H9 (cell line): ENCODE data around the gene CLIC1. TPM values are rescaled to one million over a fixed set of nuclear protein-coding genes. Genes with fewer than 3 reads are reported as not detected.

ENCODE experiments used
- DNase-seq: peaks from one replicate; pipeline ENCODE4 v3.0.0-alpha.2; 2017
- H2AFZ ChIP-seq: one replicate; pipeline ENCODE4 v1.6.1; 2013; ENCODE audit warnings: mild to moderate bottlenecking, low read length, control low read depth, moderate library complexity
- H2AK5ac ChIP-seq: 2 replicates; pipeline ENCODE4 v1.6.1; 2013; ENCODE audit warnings: low read length, control low read depth, mixed read lengths; ENCODE audit not compliant: insufficient read length
- H2BK120ac ChIP-seq: one replicate; pipeline ENCODE4 v1.6.1; 2013; ENCODE audit warnings: low read depth, mild to moderate bottlenecking, low read length, control low read depth, inconsistent platforms; ENCODE audit not compliant: poor library complexity, severe bottlenecking
- H2BK12ac ChIP-seq: 2 replicates; pipeline ENCODE4 v1.6.1; 2013; ENCODE audit warnings: low read length, control low read depth, mixed read lengths, low read depth; ENCODE audit not compliant: insufficient read length
- H2BK15ac ChIP-seq: 2 replicates; pipeline ENCODE4 v1.6.1; 2013; ENCODE audit warnings: low read depth, low read length, control low read depth
- H2BK20ac ChIP-seq: one replicate; pipeline ENCODE4 v1.6.1; 2013; ENCODE audit warnings: low read depth, mild to moderate bottlenecking, low read length, control low read depth, inconsistent platforms; ENCODE audit not compliant: poor library complexity, severe bottlenecking
- H2BK5ac ChIP-seq: 2 replicates; pipeline ENCODE4 v1.6.1; 2013; ENCODE audit warnings: low read length, control low read depth, mixed read lengths; ENCODE audit not compliant: insufficient read length
- H3K14ac ChIP-seq: 2 replicates; pipeline ENCODE4 v1.6.1; 2013; ENCODE audit warnings: low read length, control low read depth; ENCODE audit not compliant: insufficient read depth
- H3K18ac ChIP-seq: 2 replicates; pipeline ENCODE4 v1.6.1; 2013; ENCODE audit warnings: low read depth, mild to moderate bottlenecking, mixed read lengths, low read length, control low read depth; ENCODE audit not compliant: insufficient read length
- H3K23ac ChIP-seq: 2 replicates; pipeline ENCODE4 v1.6.1; 2013; ENCODE audit warnings: low read length, control low read depth, mixed read lengths, low read depth; ENCODE audit not compliant: insufficient read length
- H3K23me2 ChIP-seq: 2 replicates; pipeline ENCODE4 v1.6.1; 2013; ENCODE audit warnings: low read depth, mild to moderate bottlenecking, mixed read lengths, low read length, control low read depth; ENCODE audit not compliant: insufficient read length, poor library complexity, severe bottlenecking
- H3K27ac ChIP-seq: 2 replicates; pipeline ENCODE4 v1.5.1; 2013; ENCODE audit warnings: low read length, control low read depth, mixed read lengths, low read depth; ENCODE audit not compliant: insufficient read length
- H3K27me3 ChIP-seq: 2 replicates; pipeline ENCODE4 v1.6.1; 2013; ENCODE audit warnings: low read length, control low read depth, inconsistent platforms; ENCODE audit not compliant: insufficient read depth
- H3K4ac ChIP-seq: 2 replicates; pipeline ENCODE4 v1.6.1; 2013; ENCODE audit warnings: low read depth, mild to moderate bottlenecking, control low read depth, inconsistent platforms, low read length, moderate library complexity
- H3K4me1 ChIP-seq: 2 replicates; pipeline ENCODE4 v1.6.1; 2013; ENCODE audit warnings: low read length, control low read depth, inconsistent platforms; ENCODE audit not compliant: insufficient read depth
- H3K4me2 ChIP-seq: 2 replicates; pipeline ENCODE4 v1.6.1; 2013; ENCODE audit warnings: low read length, control low read depth, mixed read lengths; ENCODE audit not compliant: insufficient read length, insufficient read depth
- H3K56ac ChIP-seq: 2 replicates; pipeline ENCODE4 v1.6.1; 2013; ENCODE audit warnings: low read depth, mild to moderate bottlenecking, mixed read lengths, low read length, control low read depth; ENCODE audit not compliant: insufficient read length
- H3K79me1 ChIP-seq: 2 replicates; pipeline ENCODE4 v1.6.1; 2013; ENCODE audit warnings: low read depth, mild to moderate bottlenecking, moderate library complexity, low read length, control low read depth, inconsistent platforms; ENCODE audit not compliant: insufficient read depth, poor library complexity, severe bottlenecking
- H3K79me2 ChIP-seq: 2 replicates; pipeline ENCODE4 v1.6.1; 2013; ENCODE audit warnings: low read length, control low read depth, inconsistent platforms; ENCODE audit not compliant: insufficient read depth
- H3K9ac ChIP-seq: 2 replicates; pipeline ENCODE4 v1.6.1; 2013; ENCODE audit warnings: low read length, control low read depth, mixed read lengths; ENCODE audit not compliant: insufficient read length; ENCODE audit errors: extremely low read depth
- H3K9me3 ChIP-seq: one replicate; pipeline ENCODE4 v1.6.1; 2013; ENCODE audit warnings: low read depth, low read length, inconsistent platforms; ENCODE audit not compliant: control insufficient read depth
- H3T11ph ChIP-seq: one replicate; pipeline ENCODE4 v1.6.1; 2013; ENCODE audit warnings: mild to moderate bottlenecking, low read length, control low read depth, inconsistent platforms
- H4K20me1 ChIP-seq: one replicate; pipeline ENCODE4 v1.6.1; 2013; ENCODE audit not compliant: control insufficient read depth, insufficient read length, insufficient read depth
- H4K5ac ChIP-seq: 2 replicates; pipeline ENCODE4 v1.6.1; 2013; ENCODE audit warnings: low read depth, mild to moderate bottlenecking, mixed read lengths, low read length, control low read depth; ENCODE audit not compliant: insufficient read length
- H4K8ac ChIP-seq: replicated peaks from 2 replicates; pipeline ENCODE4 v1.6.1; 2013; ENCODE audit warnings: low read length, control low read depth, mixed read lengths, low read depth; ENCODE audit not compliant: insufficient read length
- H4K91ac ChIP-seq: 2 replicates; pipeline ENCODE4 v1.6.1; 2013; ENCODE audit warnings: low read depth, mild to moderate bottlenecking, moderate library complexity, mixed read lengths, low read length, control low read depth; ENCODE audit not compliant: insufficient read length
- H3K27ac Mint-ChIP-seq, 3 experiments: 2 replicates in 2 of 3; 3 replicates in 1 of 3; pipeline ENCODE4 v1.8.0; 2020 to 2021; ENCODE audit warnings: mixed read lengths in 3 of 3, mild to moderate bottlenecking in 1 of 3, moderate library complexity in 1 of 3
- H3K27me3 Mint-ChIP-seq: 2 replicates; pipeline ENCODE4 v1.8.0; 2021; ENCODE audit warnings: low read depth, mild to moderate bottlenecking, moderate library complexity, mixed read lengths
- H3K36me3 Mint-ChIP-seq, 3 experiments: 2 replicates in 2 of 3; 3 replicates in 1 of 3; pipeline ENCODE4 v1.8.0; 2020 to 2021; ENCODE audit warnings: low read depth in 3 of 3, mixed read lengths in 3 of 3; ENCODE audit not compliant: insufficient read depth in 1 of 3
- H3K4me1 Mint-ChIP-seq, 2 experiments: 2 replicates each; pipeline ENCODE4 v1.8.0; 2020; ENCODE audit warnings: mixed read lengths in 2 of 2
- H3K4me3 Mint-ChIP-seq, 2 experiments: 2 replicates in 1 of 2; 3 replicates in 1 of 2; pipeline ENCODE4 v1.8.0; 2020 to 2021; ENCODE audit warnings: mild to moderate bottlenecking in 2 of 2, mixed read lengths in 2 of 2, moderate library complexity in 1 of 2
- H3K9me3 Mint-ChIP-seq, 2 experiments: 2 replicates in 1 of 2; 3 replicates in 1 of 2; pipeline ENCODE4 v1.8.0; 2020; ENCODE audit warnings: mild to moderate bottlenecking in 2 of 2, mixed read lengths in 2 of 2, moderate library complexity in 1 of 2
- WGBS: extraction: QIAGEN DNeasy Blood & Tissue Kit; methylation state at CpG from one replicate; pipeline ENCODE4 v1.1.7; 2013; ENCODE audit warnings: missing lambda C conversion rate, low lambda C conversion rate, mixed read lengths; ENCODE audit not compliant: insufficient read length; ENCODE audit errors: extremely low coverage; 5-methylcytosine and 5-hydroxymethylcytosine counted together
- total RNA-seq: library from RNA; stranded (reverse); gene quantifications from 2 replicates; pipeline ENCODE4 v1.2.1, GENCODE V29; 2021
- TF ChIP-seq, protein P1 (sequence below): fragments of 200-600 bp; sonication (generic); conservative IDR thresholded peaks from 3 replicates; pipeline ENCODE4 v1.8.0; 2021; ENCODE audit warnings: antibody characterized with exemption, mild to moderate bottlenecking

The CLIC1 gene
- total RNA-seq, 1 experiment from 2014 or later, result 265 TPM

DNA sequence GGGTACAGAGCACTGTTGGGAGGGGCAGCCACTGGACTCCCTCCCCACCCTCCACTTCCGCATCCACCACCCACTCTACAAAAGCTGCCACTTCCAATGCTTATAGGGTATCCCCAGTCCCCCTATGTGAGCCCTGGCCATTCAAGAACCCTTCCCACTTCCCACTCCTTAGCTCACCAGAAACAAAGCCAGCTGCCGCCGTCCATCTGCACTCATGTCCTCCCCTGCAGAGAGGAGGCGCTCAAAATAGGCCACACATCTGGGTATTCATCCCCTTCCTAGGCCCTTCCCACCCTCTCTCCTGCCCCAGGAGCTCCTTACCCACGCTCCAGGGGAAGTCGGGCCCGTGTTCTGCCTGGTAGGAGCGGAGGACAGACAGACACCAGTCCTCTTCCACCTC lies 49.0 kb downstream of the CLIC1 start:
- no peak overlapping the region for H2AK5ac ChIP-seq
- no peak overlapping the region for H2BK12ac ChIP-seq
- H3K4me2 ChIP-seq, result no peak overlapping the region
- H2BK20ac ChIP-seq, result no peak overlapping the region
- H3K4me1 Mint-ChIP-seq, result peaks cover 13 to 19% of the 10 kb centered on the region in 2 experiments
- no peaks in the 10 kb centered on the region for H3K4me1 ChIP-seq
- H3T11ph ChIP-seq, result no peak overlapping the region
- no peak overlapping the region for H2AFZ ChIP-seq
- no peaks in the 10 kb centered on the region for H4K20me1 ChIP-seq
- H3K27me3 ChIP-seq, result no peaks in the 10 kb centered on the region; the same call in 1 of the 2 replicates
- H3K27ac Mint-ChIP-seq, result 0 out of 7 replicates have a peak overlapping the region, but pooled peaks of 1 of the 3 experiments have one; percentile 23
- H3K27me3 Mint-ChIP-seq, result peaks cover 8% of the 10 kb centered on the region
- H4K91ac ChIP-seq, result no peak overlapping the region
- TF ChIP-seq, protein P1, sequence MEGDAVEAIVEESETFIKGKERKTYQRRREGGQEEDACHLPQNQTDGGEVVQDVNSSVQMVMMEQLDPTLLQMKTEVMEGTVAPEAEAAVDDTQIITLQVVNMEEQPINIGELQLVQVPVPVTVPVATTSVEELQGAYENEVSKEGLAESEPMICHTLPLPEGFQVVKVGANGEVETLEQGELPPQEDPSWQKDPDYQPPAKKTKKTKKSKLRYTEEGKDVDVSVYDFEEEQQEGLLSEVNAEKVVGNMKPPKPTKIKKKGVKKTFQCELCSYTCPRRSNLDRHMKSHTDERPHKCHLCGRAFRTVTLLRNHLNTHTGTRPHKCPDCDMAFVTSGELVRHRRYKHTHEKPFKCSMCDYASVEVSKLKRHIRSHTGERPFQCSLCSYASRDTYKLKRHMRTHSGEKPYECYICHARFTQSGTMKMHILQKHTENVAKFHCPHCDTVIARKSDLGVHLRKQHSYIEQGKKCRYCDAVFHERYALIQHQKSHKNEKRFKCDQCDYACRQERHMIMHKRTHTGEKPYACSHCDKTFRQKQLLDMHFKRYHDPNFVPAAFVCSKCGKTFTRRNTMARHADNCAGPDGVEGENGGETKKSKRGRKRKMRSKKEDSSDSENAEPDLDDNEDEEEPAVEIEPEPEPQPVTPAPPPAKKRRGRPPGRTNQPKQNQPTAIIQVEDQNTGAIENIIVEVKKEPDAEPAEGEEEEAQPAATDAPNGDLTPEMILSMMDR, result no peak
- no peaks in the 10 kb centered on the region for H3K79me1 ChIP-seq
- DNase-seq, result no peak
- H3K14ac ChIP-seq, result no peak overlapping the region
- H3K9ac ChIP-seq, result no peak overlapping the region
- H3K27ac ChIP-seq, result no peak overlapping the region
- peaks cover 9% of the 10 kb centered on the region for H3K23me2 ChIP-seq
- no peaks in the 10 kb centered on the region; a peak in 2 of 5 replicates for H3K9me3 Mint-ChIP-seq
- no peak overlapping the region for H2BK15ac ChIP-seq
- H3K9me3 ChIP-seq, result no peaks in the 10 kb centered on the region
- H2BK5ac ChIP-seq, result no peak overlapping the region
- WGBS, result no CpG with 5 or more reads among the region's 8 CpGs
- H3K18ac ChIP-seq, result no peak overlapping the region
- peaks cover 14 to 49% (median 32%) of the 10 kb centered on the region in 3 experiments for H3K36me3 Mint-ChIP-seq
- no peak overlapping the region for H3K4me3 Mint-ChIP-seq
- no peaks in the 10 kb centered on the region for H3K79me2 ChIP-seq
- H4K5ac ChIP-seq, result no peak overlapping the region
- no peak overlapping the region for H3K56ac ChIP-seq
- no peak overlapping the region for H3K4ac ChIP-seq
- no peak overlapping the region for H2BK120ac ChIP-seq
- H3K23ac ChIP-seq, result no peak overlapping the region
- no peak overlapping the region for H4K8ac ChIP-seq
